HG02884 (cell line): Measurements from ENCODE around the gene SLC50A1.

Experiments used
- ATAC-seq: cut with Tn5 transposase; IDR thresholded peaks from one replicate; pipeline ENCODE4 v1.9.1; 2021; ENCODE audit warnings: mild to moderate bottlenecking, moderate library complexity; ENCODE audit not compliant: unreplicated experiment

The SLC50A1 gene

DNA sequence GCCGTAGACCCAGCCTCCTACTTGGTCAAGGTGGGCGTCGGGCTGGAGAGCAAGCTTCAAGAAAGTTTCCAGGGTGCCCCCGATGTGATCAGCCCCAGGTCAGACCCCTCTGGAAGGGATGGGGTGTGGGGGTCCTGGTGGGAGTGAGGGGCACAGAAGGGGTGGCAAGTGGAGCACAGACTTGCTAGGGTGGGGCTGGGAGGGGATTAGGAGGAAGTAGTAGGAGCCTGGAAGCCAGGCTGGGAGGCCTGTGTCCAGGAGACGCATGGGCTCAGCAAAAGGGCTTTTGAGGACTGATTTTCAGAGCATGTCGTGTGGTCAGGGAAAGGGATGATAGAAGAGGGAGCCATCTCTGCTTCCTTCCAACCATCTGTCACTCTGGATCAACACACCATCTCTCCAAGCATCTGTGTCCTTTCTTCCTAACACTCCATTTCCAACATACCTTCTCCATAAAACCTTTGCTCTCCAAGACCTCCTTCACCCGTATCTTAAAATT, 46.4 kb downstream of the SLC50A1 start:
- ATAC-seq, result no peak

DNA sequence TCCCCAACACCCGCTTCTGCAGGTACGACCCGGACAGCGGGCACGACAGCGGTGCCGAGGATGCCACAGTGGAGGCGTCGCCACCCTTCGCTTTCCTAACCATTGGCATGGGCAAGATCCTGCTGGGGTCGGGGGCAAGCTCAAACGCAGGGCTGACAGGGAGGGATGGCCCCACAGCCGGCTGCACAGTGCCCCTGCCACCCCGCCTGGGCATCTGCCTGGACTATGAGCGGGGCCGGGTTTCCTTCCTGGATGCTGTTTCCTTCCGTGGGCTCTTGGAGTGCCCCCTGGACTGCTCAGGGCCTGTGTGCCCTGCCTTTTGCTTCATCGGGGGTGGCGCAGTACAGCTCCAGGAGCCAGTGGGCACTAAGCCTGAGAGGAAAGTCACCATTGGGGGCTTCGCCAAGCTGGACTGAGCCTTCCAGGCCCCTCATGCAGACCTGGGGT, 48.1 kb downstream of the SLC50A1 start:
- ATAC-seq, result no peak

DNA sequence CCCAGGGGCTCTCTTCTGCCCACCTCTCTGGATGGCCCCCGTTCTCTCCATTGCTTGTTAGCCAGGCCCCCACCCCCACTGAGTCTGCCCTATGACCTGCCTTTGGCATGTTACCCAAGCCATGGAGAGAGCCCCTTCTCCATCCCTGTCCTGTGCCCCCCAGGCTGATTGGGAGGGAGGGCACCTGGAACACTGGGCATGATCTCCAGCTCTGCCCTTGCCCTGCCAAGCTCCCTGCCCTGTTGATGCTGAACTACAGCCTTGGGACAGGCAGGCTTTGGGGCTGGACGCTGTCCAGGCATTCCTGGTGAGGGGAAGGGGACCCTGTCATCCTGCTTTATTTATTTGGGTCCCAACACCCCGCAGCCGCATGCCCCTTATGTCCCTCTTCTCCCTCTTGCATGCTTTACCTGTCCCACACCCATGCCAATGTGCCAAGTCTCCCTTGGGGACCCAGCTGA, 48.7 kb downstream of the SLC50A1 start:
- ATAC-seq, result no peak

DNA sequence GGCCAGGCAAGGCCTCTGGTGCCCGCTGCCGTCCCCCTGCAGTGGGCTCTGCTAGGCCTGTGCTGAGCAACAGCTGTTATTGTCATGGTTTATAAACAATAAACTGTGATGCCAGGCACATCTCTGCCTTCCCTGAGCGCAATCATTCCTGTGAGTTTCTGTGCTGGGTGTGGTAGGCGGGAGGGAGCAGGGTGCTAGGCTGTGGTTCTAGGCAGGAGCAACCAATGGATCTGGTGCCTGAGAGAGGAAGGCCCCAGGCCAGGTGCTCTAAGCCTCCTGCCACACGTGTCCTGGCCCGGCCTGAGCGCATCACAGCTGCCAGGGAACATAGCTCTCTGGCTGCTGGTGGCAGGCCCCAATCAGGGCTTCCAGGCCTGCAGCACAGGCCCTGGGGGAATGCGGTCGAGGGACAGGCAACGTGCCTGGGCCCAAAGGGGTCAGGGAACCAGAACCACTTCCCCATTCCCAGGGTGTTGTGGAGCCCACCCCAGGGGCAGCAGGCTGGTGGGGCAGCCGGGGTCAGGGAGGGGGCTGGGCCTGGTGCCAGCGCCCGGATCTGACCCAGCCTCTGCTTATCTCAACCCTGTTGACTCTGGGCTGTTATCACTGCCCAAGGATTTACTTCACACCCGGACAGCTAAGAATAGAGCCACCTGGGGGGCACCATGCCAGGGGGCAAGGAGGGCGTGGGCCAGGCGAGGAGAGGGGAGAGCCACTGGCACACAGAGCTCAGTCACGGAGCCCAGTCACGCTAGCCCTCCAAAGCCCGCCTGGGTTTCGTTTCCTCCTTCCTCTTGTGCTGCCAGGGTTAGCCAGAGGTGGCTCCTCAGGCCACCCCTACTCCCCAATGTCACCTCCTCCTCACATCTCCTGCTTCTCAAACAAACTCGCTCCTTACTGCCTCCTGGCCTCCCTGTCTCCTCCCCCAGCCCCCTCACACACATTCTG, 49.5 kb downstream of the SLC50A1 start:
- no peak for ATAC-seq

DNA sequence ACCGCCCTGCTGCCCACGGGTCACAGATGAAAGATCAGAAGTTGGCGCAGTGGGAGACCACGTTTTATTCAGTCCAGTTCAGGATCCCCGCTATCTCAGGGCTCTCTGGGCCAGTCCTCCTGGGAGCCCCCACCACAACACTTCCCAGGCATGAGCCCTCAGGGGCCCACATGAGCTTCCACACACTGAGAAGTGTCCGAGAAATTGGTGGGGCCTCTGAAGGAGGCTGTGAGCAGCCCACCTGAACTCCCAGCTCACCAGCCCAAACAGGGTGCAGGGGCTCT, 50.1 kb downstream of the SLC50A1 start:
- ATAC-seq, result no peak

DNA sequence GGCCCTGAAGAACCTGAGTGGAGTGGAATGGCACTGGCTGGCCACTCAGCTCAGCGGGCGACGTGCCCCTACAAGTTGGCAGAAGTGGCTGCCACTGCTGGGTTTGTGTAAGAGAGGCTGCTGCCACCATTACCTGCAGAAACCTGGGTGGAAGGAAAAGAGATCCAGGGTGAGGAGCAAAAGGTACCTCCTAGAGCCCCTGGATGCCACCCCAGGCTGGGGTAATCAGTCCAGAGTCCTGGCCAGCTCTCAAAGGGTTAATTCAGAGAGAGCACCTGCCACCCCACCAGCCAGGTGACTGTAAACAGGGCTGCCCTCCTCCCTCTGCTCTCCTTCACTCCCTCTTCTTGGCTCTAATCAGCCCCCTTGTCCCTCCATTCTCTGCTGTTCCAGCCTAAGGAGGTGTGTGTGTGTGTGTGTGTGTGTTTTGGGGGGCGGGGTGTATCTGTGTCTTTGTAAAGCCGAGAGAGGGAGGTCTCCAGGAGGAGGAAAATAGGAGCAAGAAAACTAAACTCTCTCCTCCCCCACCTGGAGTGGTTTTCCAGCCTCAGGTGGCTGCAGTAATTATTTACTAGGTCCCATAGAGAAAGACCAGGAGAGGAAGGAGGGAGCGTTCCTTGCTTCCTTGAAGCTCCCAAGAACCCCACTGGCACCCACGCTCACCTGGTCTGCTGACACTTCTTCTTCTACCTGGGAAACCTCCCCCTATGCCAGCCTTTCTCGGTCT, 50.6 kb downstream of the SLC50A1 start:
- no peak for ATAC-seq

DNA sequence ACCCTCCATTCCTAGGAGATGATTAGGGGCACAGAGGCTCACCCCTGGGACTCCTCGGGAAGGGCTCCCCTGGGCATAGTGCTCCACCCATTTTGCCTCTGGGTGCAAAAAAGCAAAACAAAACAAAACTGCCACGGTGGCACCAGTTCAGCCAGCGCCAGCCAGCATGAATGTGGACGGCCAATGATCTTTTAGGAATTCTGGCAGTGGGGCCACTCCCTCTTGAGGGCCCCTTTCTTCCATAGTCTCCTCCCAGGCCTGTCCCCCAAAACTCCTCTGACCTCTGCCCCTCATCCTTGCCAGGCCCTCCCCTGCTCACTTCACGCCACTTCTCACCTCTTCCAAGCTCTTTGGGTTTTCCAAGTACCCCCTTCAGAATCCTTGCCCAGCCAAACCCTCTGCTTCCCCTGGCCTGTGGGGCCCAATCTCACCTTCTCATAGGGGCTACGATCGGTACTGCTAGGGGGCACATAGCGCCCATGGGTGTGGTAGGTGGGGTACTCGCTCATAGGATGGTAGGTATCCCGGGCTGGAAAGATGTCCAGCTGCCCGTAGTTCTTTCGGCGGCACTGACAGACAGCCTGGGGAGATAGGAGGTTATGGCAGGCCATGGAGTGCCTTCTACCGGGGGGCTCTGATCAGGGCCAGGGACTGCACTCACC, 51.3 kb downstream of the SLC50A1 start:
- no peak for ATAC-seq

DNA sequence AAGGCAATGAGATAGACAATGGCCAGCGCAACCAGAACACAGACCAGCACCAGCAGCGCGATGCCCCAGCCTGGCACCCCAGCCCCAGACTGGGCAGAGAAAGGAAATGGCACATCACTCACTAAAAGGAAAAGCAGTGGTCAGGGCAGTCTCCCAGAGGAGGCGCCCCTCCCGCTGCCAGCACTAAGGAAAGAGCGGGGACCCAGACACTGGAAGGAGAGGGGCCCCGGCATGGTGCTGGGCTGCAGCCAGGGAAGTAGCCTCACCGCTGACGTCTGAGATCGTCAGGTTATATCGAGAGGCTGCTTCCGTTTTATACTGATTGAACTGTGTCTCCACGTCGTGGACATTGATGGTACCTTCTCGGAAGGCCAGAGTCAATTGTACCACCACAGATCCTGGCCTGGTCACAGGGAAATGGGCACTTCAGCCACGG, 51.8 kb downstream of the SLC50A1 start:
- no peak for ATAC-seq

DNA sequence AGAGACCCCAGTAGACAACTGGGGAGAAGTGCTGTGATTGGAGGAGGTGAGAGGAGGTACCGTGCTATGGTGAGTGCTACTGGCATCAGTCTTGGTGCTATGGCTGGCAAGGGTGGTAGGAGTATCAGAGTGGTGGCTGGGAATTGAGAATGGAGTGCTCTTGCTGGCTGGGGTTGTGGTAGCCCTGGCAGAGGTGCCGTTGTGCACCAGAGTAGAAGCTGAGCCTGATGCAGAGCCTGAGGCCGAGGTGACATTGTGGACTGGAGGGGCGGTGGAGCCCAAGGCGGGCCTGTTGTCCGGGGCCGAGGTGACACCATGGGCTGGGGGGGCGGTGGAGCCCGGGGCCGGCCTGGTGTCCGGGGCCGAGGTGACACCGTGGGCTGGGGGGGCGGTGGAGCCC, 52.6 kb downstream of the SLC50A1 start:
- no peak for ATAC-seq
